GM12801 (cell line): ENCODE results near the gene OSBP2.

ENCODE experiments used
- TF ChIP-seq, protein P1 (sequence below): IDR thresholded peaks from one replicate; pipeline ENCODE4 v1.5.1; 2011; ENCODE audit warnings: control low read depth; ENCODE audit not compliant: insufficient read length; ENCODE audit errors: extremely low read depth

The OSBP2 gene

DNA sequence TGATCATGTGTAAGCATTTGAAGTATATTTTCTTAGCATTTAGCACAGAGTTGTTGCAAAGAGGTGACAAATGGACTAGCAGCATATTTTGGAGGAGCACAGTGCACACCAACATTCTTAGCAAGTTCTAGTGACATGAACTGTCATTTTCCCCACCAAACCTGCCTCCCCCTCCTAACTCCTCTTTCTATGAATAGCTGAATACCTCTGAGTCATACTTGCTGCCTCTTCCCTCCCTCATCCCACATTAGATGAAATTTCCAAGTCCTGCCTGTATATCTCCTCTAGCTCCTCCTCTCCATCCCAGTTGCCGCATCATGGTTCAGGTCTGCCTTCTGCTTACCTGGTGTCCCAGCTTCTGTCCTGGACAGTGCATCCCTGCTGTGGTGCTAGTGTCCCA, 7.2 kb downstream of the OSBP2 start:
- TF ChIP-seq, protein P1, sequence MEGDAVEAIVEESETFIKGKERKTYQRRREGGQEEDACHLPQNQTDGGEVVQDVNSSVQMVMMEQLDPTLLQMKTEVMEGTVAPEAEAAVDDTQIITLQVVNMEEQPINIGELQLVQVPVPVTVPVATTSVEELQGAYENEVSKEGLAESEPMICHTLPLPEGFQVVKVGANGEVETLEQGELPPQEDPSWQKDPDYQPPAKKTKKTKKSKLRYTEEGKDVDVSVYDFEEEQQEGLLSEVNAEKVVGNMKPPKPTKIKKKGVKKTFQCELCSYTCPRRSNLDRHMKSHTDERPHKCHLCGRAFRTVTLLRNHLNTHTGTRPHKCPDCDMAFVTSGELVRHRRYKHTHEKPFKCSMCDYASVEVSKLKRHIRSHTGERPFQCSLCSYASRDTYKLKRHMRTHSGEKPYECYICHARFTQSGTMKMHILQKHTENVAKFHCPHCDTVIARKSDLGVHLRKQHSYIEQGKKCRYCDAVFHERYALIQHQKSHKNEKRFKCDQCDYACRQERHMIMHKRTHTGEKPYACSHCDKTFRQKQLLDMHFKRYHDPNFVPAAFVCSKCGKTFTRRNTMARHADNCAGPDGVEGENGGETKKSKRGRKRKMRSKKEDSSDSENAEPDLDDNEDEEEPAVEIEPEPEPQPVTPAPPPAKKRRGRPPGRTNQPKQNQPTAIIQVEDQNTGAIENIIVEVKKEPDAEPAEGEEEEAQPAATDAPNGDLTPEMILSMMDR: no peak

DNA sequence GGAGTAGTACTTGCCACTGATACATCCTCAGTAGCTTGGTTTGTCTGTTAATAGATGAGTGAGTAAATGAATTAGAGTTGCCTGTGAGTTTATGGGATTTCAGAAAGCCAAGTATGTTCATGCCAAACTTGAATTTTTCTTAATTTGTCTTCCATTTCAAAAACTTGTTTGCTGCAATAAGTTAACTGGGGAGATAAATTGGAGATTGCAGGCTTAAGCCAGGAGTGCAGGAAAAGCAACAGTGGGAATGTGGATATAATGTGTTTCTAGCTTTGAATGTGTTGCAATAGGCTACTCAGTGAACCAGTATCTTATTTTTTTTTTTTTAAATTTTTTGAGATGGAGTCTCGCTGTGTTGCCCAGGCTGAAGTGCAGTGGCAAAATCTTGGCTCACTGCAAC, 8.2 kb downstream of the OSBP2 start:
- TF ChIP-seq, protein P1: no peak

DNA sequence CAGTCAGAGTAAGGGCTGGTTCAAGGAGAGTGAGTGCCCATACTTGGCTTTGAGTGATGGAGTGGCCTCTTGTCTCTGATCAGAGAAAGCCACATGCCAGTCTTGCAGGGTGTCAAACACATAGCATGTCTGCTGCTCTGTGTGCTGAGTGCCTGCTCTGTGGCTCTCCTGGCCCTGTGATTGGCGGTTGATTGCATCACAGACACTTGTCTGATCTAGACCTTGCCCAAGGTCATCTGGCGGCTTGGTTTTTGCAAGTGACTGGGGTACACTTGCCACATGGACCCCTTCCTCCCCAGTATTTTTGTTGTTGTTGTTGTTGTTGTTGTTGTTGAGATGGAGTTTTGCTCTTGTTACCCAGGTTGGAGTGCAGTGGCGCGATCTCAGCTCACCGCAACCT, 10.3 kb downstream of the OSBP2 start:
- TF ChIP-seq, protein P1: no peak

DNA sequence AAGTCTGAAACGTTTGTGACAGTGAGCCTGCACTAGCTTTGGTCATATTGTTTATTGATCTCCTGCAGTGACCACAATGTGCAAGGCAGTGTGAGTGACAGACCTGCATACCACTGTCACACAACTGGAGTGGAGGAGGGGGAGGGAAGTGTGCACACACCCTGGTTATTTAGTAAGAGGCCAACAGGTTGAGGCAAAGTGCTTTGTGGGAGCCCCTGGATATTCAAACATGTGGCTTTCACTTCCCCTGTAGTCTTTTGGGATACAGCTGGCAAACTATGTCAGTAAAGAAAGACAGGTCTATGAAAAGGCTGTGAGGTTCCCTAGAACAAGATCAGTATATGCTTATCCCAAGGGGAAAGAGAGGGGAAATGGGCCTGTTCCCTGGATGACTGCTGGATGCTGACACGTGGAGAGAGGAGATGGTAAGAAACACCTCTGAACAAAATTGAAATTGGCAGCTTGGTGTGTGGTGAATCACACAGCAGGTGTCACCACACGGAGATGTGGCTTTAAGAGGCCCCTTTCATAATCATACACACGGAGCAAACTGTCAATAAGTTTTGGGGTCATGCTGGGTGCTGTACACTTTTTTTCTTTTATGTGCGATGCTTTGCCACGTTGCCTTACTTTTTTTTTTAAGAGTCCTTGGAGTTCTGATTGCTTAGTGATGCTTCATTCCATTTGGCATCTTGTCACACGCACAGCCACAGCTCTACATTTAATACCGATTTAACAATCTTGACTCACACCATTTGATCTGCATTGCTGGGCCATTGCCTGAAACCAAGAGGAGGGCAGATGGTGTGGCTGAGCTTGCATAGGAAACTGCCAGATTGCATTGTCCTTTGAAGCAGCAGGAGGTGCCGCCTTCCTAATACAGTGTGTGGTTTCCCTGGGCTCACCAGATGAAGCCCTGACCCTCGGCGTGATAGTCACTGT, 11.3 kb downstream of the OSBP2 start:
- TF ChIP-seq, protein P1: no peak

DNA sequence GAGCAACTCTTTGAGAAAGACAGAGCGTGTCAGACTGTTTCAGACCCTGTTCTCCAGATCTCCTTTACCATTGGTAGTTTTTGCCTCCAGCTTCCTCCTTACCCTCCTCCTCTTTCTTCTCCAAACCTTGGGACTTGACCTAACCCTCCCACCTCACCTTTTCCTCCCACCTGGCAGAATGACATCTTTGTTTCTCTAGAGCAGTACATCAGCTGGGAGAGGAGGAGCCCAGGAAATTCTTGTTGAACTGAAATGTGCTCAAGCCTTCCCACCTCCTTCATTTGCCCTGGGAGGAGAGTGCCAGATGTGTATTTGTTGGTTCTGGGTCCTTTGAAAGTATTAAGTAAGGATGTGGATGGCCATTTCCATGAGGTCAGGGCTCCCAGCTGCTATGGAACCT, 17.4 kb downstream of the OSBP2 start:
- TF ChIP-seq, protein P1: no peak

DNA sequence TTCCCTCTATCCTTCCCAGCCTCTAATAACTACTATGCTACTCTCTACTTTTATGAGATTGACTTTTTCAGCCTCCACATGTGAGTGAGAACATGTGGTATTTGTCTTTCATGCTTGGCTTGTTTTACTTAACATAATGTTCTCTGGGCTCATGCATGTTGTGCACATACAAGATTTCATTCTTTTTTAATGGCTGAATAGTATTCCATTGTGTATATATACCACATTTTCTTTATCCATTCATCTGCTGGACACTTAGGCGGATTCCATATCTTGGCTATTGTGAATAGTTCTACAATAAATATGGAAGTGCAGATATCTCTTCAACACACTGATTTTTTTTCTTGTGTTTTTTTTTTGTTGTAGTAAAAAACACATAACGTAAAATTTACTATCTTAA, 19.4 kb downstream of the OSBP2 start:
- TF ChIP-seq, protein P1: no peak

DNA sequence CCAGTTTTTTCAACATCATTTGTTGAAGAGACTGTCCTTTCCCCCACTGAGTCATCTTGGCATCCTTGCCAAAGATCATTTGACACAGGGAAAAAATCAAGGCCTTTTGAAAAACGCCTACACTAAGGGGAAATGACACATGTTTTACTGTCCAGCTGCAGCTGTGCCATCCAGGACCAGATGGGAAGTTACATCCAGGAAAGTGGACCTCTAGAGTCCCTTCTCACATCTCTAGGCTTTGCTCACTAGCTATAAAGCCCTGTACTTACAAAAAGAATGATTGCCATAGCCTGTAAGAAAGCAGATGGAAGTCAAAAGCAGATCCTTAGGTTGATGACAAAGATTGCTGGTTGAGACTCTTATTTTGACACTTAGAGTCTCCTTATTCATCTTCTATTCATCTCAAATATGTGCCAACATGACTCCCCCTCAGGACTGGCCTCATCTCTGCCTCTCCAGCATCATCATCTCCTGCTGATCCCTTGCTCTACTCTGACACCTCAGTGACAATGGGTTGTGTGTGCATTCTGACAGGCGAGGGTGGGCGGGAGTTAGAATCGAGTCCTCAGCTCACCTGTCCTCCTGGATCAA, 22.8 kb downstream of the OSBP2 start:
- TF ChIP-seq, protein P1: no peak
